GM23338 (cell line): Measurements from ENCODE around the gene SIRPG.

Source experiments
- CTCF ChIP-seq, 2 experiments: fragments of 200-600 bp in 1 of 2; sonication (generic) in 1 of 2; conservative IDR thresholded peaks; 2 replicates each; pipeline versions ENCODE4 v1.5.1 to v1.6.1; 2016 to 2017; ENCODE audit warnings: antibody characterized with exemption in 2 of 2, low read depth in 2 of 2, mild to moderate bottlenecking in 2 of 2, moderate library complexity in 1 of 2
- ETS1 ChIP-seq: IDR thresholded peaks from 2 replicates; pipeline ENCODE4 v1.6.1; 2016; ENCODE audit warnings: antibody characterized with exemption
- EZH2 ChIP-seq: fragments of 200-600 bp; sonication (generic); IDR thresholded peaks from one replicate; pipeline ENCODE4 v1.8.0; 2017; ENCODE audit warnings: antibody characterized with exemption, mild to moderate bottlenecking, low read depth; ENCODE audit not compliant: unreplicated experiment
- JUNB ChIP-seq: IDR thresholded peaks from one replicate; pipeline ENCODE4 v1.6.1; 2016; ENCODE audit warnings: antibody characterized with exemption; ENCODE audit not compliant: unreplicated experiment
- REST ChIP-seq: IDR thresholded peaks from one replicate; pipeline ENCODE4 v1.6.1; 2018; ENCODE audit warnings: antibody characterized with exemption; ENCODE audit not compliant: unreplicated experiment
- STAT1 ChIP-seq: IDR thresholded peaks from one replicate; pipeline ENCODE4 v1.6.1; 2016; ENCODE audit warnings: antibody characterized with exemption; ENCODE audit not compliant: unreplicated experiment

GRCh38 chr20:1637755-1638154 lies 19.8 kb downstream of the SIRPG start:
- TF ChIP-seq CTCF (conservative IDR thresholded peaks at IDR 0.05; ENCODE audit: low read depth in 2 of 2) (no peak), STAT1 (no peak), EZH2 (no peak), REST (no peak), JUNB (no peak), ETS1 (no peak)
